ENCODE results near the gene LSM3.

The LSM3 gene

GRCh38 chr3:14158370-14158769 is 20.2 kb upstream of the LSM3 start:
- FAIRE-seq, result no peak

GRCh38 chr3:14159426-14159825 is 19.2 kb upstream of the LSM3 start:
- no peak for FAIRE-seq

- FAIRE-seq, result no peak
Observed at GRCh38 chr3:14161282-14161681, 17.3 kb upstream of the LSM3 start.

GRCh38 chr3:14162178-14162577 is 16.4 kb upstream of the LSM3 start:
- FAIRE-seq, result no peak

- FAIRE-seq, result no peak
Observed at GRCh38 chr3:14166877-14167603, 11.6 kb upstream of the LSM3 start.

GRCh38 chr3:14169435-14169834 is 9.2 kb upstream of the LSM3 start:
- no peak for FAIRE-seq

- FAIRE-seq, result no peak
Observed at GRCh38 chr3:14169871-14170270, 8.7 kb upstream of the LSM3 start.

- FAIRE-seq, result no peak
Observed at GRCh38 chr3:14170531-14171159, 8.0 kb upstream of the LSM3 start.

- FAIRE-seq, result no peak
Observed at GRCh38 chr3:14172496-14172895, 6.1 kb upstream of the LSM3 start.

GRCh38 chr3:14174483-14174882 is 4.1 kb upstream of the LSM3 start:
- FAIRE-seq, result no peak

GRCh38 chr3:14175383-14176037 is 3.1 kb upstream of the LSM3 start:
- FAIRE-seq, result no peak

- no peak for FAIRE-seq
Observed at GRCh38 chr3:14177580-14178246, 904 bp upstream of the LSM3 start.

- no peak for FAIRE-seq
Observed at GRCh38 chr3:14179114-14179465, 473 bp downstream of the LSM3 start.

GRCh38 chr3:14179795-14180194 is 1.2 kb downstream of the LSM3 start:
- no peak for FAIRE-seq

GRCh38 chr3:14181253-14181652 is 2.6 kb downstream of the LSM3 start:
- FAIRE-seq, result no peak

GRCh38 chr3:14183015-14183577 is 4.5 kb downstream of the LSM3 start:
- no peak for FAIRE-seq

- no peak for FAIRE-seq
Observed at GRCh38 chr3:14186854-14187458, 8.3 kb downstream of the LSM3 start.

GRCh38 chr3:14188041-14188754 is 9.6 kb downstream of the LSM3 start:
- FAIRE-seq, result no peak

GRCh38 chr3:14194865-14195264 is 16.2 kb downstream of the LSM3 start:
- no peak for FAIRE-seq

- FAIRE-seq, result no peak
Observed at GRCh38 chr3:14199641-14200040, 21.0 kb downstream of the LSM3 start.

GRCh38 chr3:14200276-14200675 is 21.7 kb downstream of the LSM3 start:
- no peak for FAIRE-seq

GRCh38 chr3:14200841-14201240 is 22.2 kb downstream of the LSM3 start:
- FAIRE-seq, result no peak
